GM12878 (cell line): ENCODE data around the gene PHF1. TPM values are rescaled to one million over a fixed set of nuclear protein-coding genes. Genes with fewer than 3 reads are reported as not detected.
A peak's percentile ranks its signal among the peaks of the same experiment; 100 is the strongest.

Experiments used
- ATAC-seq: fragments of 200-7000 bp; cut with Tn5 transposase; 3 replicates; pipeline ENCODE4 v1.9.1; 2020; ENCODE audit warnings: mild to moderate bottlenecking, moderate library complexity
- BruUV-seq: library from RNA; stranded (reverse); fragments of 400-500 nt; replicated peaks from 2 replicates; lab custom pipeline; 2021; lab: Mats Ljungman, UMichigan
- CTCF ChIA-PET: fragments of 300-600 bp; sonication (Branson Sonifier 250); formaldehyde crosslinking; extraction: SDS; loops from one replicate; lab custom pipeline; 2021; ENCODE audit warnings: inconsistent platforms; lab: Yijun Ruan, JAX
- POLR2A ChIA-PET: fragments of 350-600 bp; formaldehyde crosslinking; extraction: SDS; loops from one replicate; lab custom pipeline; 2021; ENCODE audit warnings: inconsistent platforms; lab: Charles Lee
- RAD21 ChIA-PET: fragments of 300-600 bp; sonication (Branson Sonifier 250); formaldehyde crosslinking; loops from one replicate; lab custom pipeline; 2023; ENCODE audit warnings: antibody characterized with exemption; ENCODE audit not compliant: unreplicated experiment; lab: Charles Lee
- SMC1A ChIA-PET: fragments of 300-600 bp; sonication (Branson Sonifier 250); formaldehyde crosslinking; loops from one replicate; lab custom pipeline; 2023; ENCODE audit not compliant: unreplicated experiment, uncharacterized antibody; lab: Charles Lee
- DNase-seq: peaks from one replicate; pipeline ENCODE4 v3.0.0-alpha.2; 2011; ENCODE audit warnings: low read depth, low spot score
- FAIRE-seq: peaks from 3 replicates; lab custom pipeline; 2011; peaks lifted over from hg19 to GRCh38; lab: Jason Lieb, UNC
- H2AFZ ChIP-seq: 2 replicates; pipeline ENCODE4 v1.6.0; 2011; ENCODE audit warnings: low read depth, low read length, control low read depth; ENCODE audit not compliant: control insufficient read depth
- H3K27ac ChIP-seq: 2 replicates; pipeline ENCODE4 v1.5.1; 2011; ENCODE audit warnings: control low read depth; ENCODE audit not compliant: control insufficient read depth, insufficient read depth
- H3K27me3 ChIP-seq, 2 experiments: replicated peaks in 1 of 2; 2 replicates each; pipeline versions ENCODE4 v1.6.0 to v1.6.1; 2011; ENCODE audit warnings: low read length in 1 of 2; ENCODE audit not compliant: control insufficient read depth in 2 of 2, insufficient read depth in 2 of 2
- H3K36me3 ChIP-seq, 2 experiments: 2 replicates each; pipeline ENCODE4 v1.5.1; 2011; ENCODE audit warnings: low read length in 1 of 2; ENCODE audit not compliant: control insufficient read depth in 2 of 2, insufficient read depth in 2 of 2
- H3K4me1 ChIP-seq: 2 replicates; pipeline ENCODE4 v1.6.1; 2011; ENCODE audit warnings: mild to moderate bottlenecking, low read length, moderate library complexity, mixed read lengths; ENCODE audit not compliant: control insufficient read depth, insufficient read depth
- H3K4me2 ChIP-seq: 2 replicates; pipeline ENCODE4 v1.6.0; 2011; ENCODE audit warnings: control low read depth; ENCODE audit not compliant: control insufficient read depth, insufficient read depth
- H3K4me3 ChIP-seq: fragments of 200-600 bp; sonication (generic); 2 replicates; pipeline ENCODE4 v1.5.1; 2016
- H3K79me2 ChIP-seq: 2 replicates; pipeline ENCODE4 v1.6.0; 2011; ENCODE audit warnings: low read length; ENCODE audit not compliant: control insufficient read depth, insufficient read depth
- H3K9ac ChIP-seq: 2 replicates; pipeline ENCODE4 v1.8.0; 2011; ENCODE audit warnings: low read length, control low read depth, mixed read lengths; ENCODE audit not compliant: control insufficient read depth, insufficient read depth
- H3K9me3 ChIP-seq: replicated peaks from 3 replicates; pipeline ENCODE4 v1.5.1; 2011; ENCODE audit warnings: mild to moderate bottlenecking, low read length; ENCODE audit not compliant: control insufficient read depth, insufficient read depth
- H4K20me1 ChIP-seq: 2 replicates; pipeline ENCODE4 v1.6.0; 2011; ENCODE audit not compliant: control insufficient read depth, insufficient read depth
- ATF7 ChIP-seq: fragments of 450-650 bp; IDR thresholded peaks from 2 replicates; pipeline ENCODE4 v1.6.1; 2016; ENCODE audit warnings: low read depth, mild to moderate bottlenecking
- BRCA1 ChIP-seq: IDR thresholded peaks from 2 replicates; pipeline ENCODE4 v1.6.1; 2011; ENCODE audit warnings: low read depth, low read length, improper control_type of control experiment
- CHD2 ChIP-seq: IDR thresholded peaks from 2 replicates; pipeline ENCODE4 v1.6.1; 2011; ENCODE audit warnings: low read depth, low read length, improper control_type of control experiment, borderline replicate concordance
- FOXM1 ChIP-seq: IDR thresholded peaks from 2 replicates; pipeline ENCODE4 v1.6.1; 2012; ENCODE audit warnings: low read depth, mild to moderate bottlenecking, inconsistent platforms, low read length, moderate library complexity
- GATAD2B ChIP-seq: fragments of 450-650 bp; conservative IDR thresholded peaks from 2 replicates; pipeline ENCODE4 v1.6.1; 2017; ENCODE audit warnings: low read depth, mild to moderate bottlenecking, moderate library complexity
- JUND ChIP-seq: IDR thresholded peaks from 2 replicates; pipeline ENCODE4 v1.6.1; 2012; ENCODE audit warnings: low read depth, mild to moderate bottlenecking, low read length, improper control_type of control experiment, moderate library complexity
- NFYB ChIP-seq: IDR thresholded peaks from 2 replicates; pipeline ENCODE4 v1.6.1; 2011; ENCODE audit warnings: low read depth, mild to moderate bottlenecking, low read length, improper control_type of control experiment, moderate library complexity; ENCODE audit not compliant: insufficient read depth
- POU2F2 ChIP-seq: IDR thresholded peaks from 3 replicates; pipeline ENCODE4 v1.6.1; 2011; ENCODE audit warnings: low read depth, mild to moderate bottlenecking, low read length, borderline replicate concordance
- RB1 ChIP-seq: fragments of 450-650 bp; formaldehyde crosslinking; IDR thresholded peaks from 2 replicates; pipeline ENCODE4 v1.6.1; 2017; ENCODE audit warnings: mild to moderate bottlenecking, borderline replicate concordance
- RBBP5 ChIP-seq: fragments of 200-600 bp; sonication (generic); conservative IDR thresholded peaks from 2 replicates; pipeline ENCODE4 v1.6.1; 2016
- RCOR1 ChIP-seq: conservative IDR thresholded peaks from 2 replicates; pipeline ENCODE4 v1.6.1; 2012; ENCODE audit warnings: low read depth, low read length, improper control_type of control experiment
- SMARCA5 ChIP-seq: fragments of 450-650 bp; IDR thresholded peaks from 2 replicates; pipeline ENCODE4 v1.6.1; 2017; ENCODE audit warnings: mild to moderate bottlenecking
- SMC3 ChIP-seq: IDR thresholded peaks from 2 replicates; pipeline ENCODE4 v1.6.1; 2011; ENCODE audit warnings: low read length, improper control_type of control experiment, borderline replicate concordance
- SUZ12 ChIP-seq: fragments of 200-600 bp; sonication (generic); IDR thresholded peaks from one replicate; pipeline ENCODE4 v1.6.1; 2018; ENCODE audit warnings: antibody characterized with exemption, mild to moderate bottlenecking; ENCODE audit not compliant: unreplicated experiment
- TARDBP ChIP-seq: IDR thresholded peaks from 2 replicates; pipeline ENCODE4 v1.6.1; 2016; ENCODE audit warnings: borderline replicate concordance
- WRNIP1 ChIP-seq: IDR thresholded peaks from 2 replicates; pipeline ENCODE4 v1.6.1; 2011; ENCODE audit warnings: low read depth, low read length, improper control_type of control experiment, borderline replicate concordance
- ZNF384 ChIP-seq: IDR thresholded peaks from 2 replicates; pipeline ENCODE4 v1.6.1; 2012; ENCODE audit warnings: low read depth, mild to moderate bottlenecking, low read length, improper control_type of control experiment, borderline replicate concordance
- WGBS: methylation state at CpG from one replicate; pipeline ENCODE4 v1.1.6; 2016; ENCODE audit warnings: low lambda C conversion rate; ENCODE audit not compliant: insufficient replicate concordance, insufficient coverage; ENCODE audit errors: missing lambda C conversion rate; 5-methylcytosine and 5-hydroxymethylcytosine counted together
- in situ Hi-C: fragments of 300-500 bp; cut with MboI; formaldehyde crosslinking; loops from 9 replicates; pipeline ENCODE4 v1.14.3; 2018; ENCODE audit warnings: mixed read lengths
- intact Hi-C: fragments of 100-400 bp; cut with micrococcal nuclease; formaldehyde crosslinking; loops from one replicate; pipeline ENCODE4 v1.14.2; 2022; ENCODE audit not compliant: unreplicated experiment
- polyA plus RNA-seq, 11 experiments: library from polyadenylated mRNA; depleted of rRNA in 4 of 11; unstranded in 6 of 11; stranded (reverse) in 5 of 11; fragments of >200 nt; fragmentation: Nextera tagmentation in 4 of 11; fragmentation: Illumina TruSeq in 1 of 11; extraction: Ambion mirVana in 4 of 11; extraction: Trizol in 1 of 11; gene quantifications; 1 replicate in 1 of 11; 2 replicates in 10 of 11; pipeline versions ENCODE4 v1.2.1 to v1.2.3, GENCODE V29; 2011 to 2016; ENCODE audit warnings: inconsistent platforms in 2 of 11, missing spikeins in 2 of 11, low read depth in 1 of 11
- total RNA-seq, 4 experiments: library from RNA; depleted of rRNA in 3 of 4; stranded (reverse); fragments of >200 nt in 3 of 4; fragmentation: Illumina TruSeq in 1 of 4; extraction: Trizol in 1 of 4; gene quantifications; 2 replicates each; pipeline versions ENCODE4 v1.2.1 to v1.2.3, GENCODE V29; 2013 to 2021
- TF ChIP-seq, protein P1 (sequence below): fragments of 450-650 bp; IDR thresholded peaks from 2 replicates; pipeline ENCODE4 v1.6.1; 2017; ENCODE audit warnings: mild to moderate bottlenecking, moderate library complexity

Gene PHF1
- total and polyA plus RNA-seq, 10 of the 15 experiments (the other 5 are each of a cell fraction or from before 2014, with no cell fraction given): 1.3 to 17.8 (median 6.2) TPM

DNA sequence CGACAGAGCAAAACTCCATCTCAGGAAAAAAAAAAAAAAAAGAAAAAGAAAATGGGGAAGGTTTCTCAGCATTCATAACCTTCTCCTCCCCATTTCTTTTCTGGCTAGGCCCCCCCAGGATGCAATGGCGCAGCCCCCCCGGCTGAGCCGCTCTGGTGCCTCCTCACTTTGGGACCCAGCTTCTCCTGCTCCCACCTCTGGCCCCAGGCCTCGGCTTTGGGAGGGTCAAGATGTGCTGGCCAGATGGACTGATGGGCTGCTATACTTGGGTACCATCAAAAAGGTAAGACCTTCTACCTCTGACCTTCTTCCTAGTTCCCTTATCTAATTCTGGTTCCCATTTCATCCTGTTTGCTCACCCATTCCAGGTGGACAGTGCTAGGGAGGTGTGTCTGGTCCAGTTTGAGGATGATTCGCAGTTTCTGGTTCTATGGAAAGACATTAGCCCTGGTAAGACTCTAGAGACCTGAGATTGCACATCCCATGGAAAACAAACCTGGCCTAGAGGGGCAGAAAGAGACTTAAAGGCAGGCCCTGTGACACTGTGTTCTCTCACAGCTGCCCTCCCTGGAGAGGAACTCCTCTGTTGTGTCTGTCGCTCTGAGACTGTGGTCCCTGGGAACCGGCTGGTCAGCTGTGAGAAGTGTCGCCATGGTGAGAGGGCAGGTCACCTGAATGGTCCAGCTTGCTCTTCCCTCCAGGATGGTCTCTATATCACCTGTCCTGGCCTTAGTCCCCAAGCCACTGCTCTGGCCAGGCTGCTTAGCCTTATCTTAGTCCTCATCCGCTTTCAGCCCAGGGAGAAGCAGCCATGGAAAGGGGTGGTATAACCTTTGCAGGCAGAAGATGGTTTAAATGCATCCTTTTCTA, 1.6 kb downstream of the PHF1 start:
- TF ChIP-seq JUND: no peak
- no peak for TF ChIP-seq SMARCA5
- no peak for TF ChIP-seq RCOR1
- TF ChIP-seq CHD2: no peak
- no peak for TF ChIP-seq ZNF384
- no peak for TF ChIP-seq SUZ12
- no peak for TF ChIP-seq NFYB
- TF ChIP-seq, protein P1, sequence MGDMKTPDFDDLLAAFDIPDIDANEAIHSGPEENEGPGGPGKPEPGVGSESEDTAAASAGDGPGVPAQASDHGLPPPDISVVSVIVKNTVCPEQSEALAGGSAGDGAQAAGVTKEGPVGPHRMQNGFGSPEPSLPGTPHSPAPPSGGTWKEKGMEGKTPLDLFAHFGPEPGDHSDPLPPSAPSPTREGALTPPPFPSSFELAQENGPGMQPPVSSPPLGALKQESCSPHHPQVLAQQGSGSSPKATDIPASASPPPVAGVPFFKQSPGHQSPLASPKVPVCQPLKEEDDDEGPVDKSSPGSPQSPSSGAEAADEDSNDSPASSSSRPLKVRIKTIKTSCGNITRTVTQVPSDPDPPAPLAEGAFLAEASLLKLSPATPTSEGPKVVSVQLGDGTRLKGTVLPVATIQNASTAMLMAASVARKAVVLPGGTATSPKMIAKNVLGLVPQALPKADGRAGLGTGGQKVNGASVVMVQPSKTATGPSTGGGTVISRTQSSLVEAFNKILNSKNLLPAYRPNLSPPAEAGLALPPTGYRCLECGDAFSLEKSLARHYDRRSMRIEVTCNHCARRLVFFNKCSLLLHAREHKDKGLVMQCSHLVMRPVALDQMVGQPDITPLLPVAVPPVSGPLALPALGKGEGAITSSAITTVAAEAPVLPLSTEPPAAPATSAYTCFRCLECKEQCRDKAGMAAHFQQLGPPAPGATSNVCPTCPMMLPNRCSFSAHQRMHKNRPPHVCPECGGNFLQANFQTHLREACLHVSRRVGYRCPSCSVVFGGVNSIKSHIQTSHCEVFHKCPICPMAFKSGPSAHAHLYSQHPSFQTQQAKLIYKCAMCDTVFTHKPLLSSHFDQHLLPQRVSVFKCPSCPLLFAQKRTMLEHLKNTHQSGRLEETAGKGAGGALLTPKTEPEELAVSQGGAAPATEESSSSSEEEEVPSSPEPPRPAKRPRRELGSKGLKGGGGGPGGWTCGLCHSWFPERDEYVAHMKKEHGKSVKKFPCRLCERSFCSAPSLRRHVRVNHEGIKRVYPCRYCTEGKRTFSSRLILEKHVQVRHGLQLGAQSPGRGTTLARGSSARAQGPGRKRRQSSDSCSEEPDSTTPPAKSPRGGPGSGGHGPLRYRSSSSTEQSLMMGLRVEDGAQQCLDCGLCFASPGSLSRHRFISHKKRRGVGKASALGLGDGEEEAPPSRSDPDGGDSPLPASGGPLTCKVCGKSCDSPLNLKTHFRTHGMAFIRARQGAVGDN: no peak
- TF ChIP-seq RBBP5: no peak
- no peak for TF ChIP-seq FOXM1
- no peak for TF ChIP-seq SMC3
- TF ChIP-seq ATF7: no peak
- TF ChIP-seq POU2F2: no peak
- TF ChIP-seq TARDBP: no peak
- TF ChIP-seq GATAD2B: no peak
- TF ChIP-seq RB1: no peak
- no peak for TF ChIP-seq WRNIP1
- TF ChIP-seq BRCA1: no peak
- TF ChIP-seq, all 136 proteins: peak for 0
- ChIA-PET POLR2A (interaction anchor here (0.6 to 2.2 kb wide), 5 partner anchors 15 to 1216 kb away, joined by 3 to 6 read pairs (median 3); partner anchors contain the start of gene ZBTB9), CTCF (interaction anchor here (1.3 to 1.7 kb wide), 2 partner anchors 22 to 76 kb away, joined by 3 to 5 read pairs; no protein-coding TSS in a partner anchor), SMC1A (no interaction called here), RAD21 (interaction anchor here (1.2 kb wide), 1 partner anchor 14 kb away, joined by 5 read pairs; no protein-coding TSS in a partner anchor)
- H3K27ac ChIP-seq: no peak overlapping the region
- H3K79me2 ChIP-seq: peaks cover 28% of the 10 kb centered on the region
- peaks cover 4 to 6% of the 10 kb centered on the region in 2 experiments for H3K36me3 ChIP-seq
- H3K4me3 ChIP-seq: no peak overlapping the region
- no peaks in the 10 kb centered on the region for H3K27me3 ChIP-seq
- ATAC-seq (no peak), FAIRE-seq (no peak), DNase-seq (no peak)
- H3K4me2 ChIP-seq: peak overlapping the region; percentile 5; the same call in 1 of the 2 replicates
- H3K4me1 ChIP-seq: peaks cover 20% of the 10 kb centered on the region
- H3K9me3 ChIP-seq: no peaks in the 10 kb centered on the region
- no TSS peak for BruUV-seq
- H3K9ac ChIP-seq: no peak overlapping the region
- intact Hi-C loops (no loop called here), in situ Hi-C loops (no loop called here)
- WGBS: 91% methylated on average over 10 of the region's 10 CpGs
- H2AFZ ChIP-seq: no peak overlapping the region
- no peaks in the 10 kb centered on the region; the same call in 1 of the 2 replicates for H4K20me1 ChIP-seq
